Activated CD8-positive, alpha-beta T cell treated with anti-CD3 and anti-CD28 coated beads, Interleukin-2, amount 10 ng/mL, durations not matched to agents 7 days and 5 days (primary cell): ENCODE results near the gene SNX15. TPM values are rescaled to one million over a fixed set of nuclear protein-coding genes. Genes with fewer than 3 reads are reported as not detected.
"Not testable (repeated sequence)": the region's sequence is repeated elsewhere in the genome, so short reads cannot be mapped to it uniquely, and the experiment has no call there.

Experiments
- ATAC-seq: fragments of 150-1000 bp; cut with Tn5 transposase; one replicate; pipeline ENCODE4 v1.10.0; 2021; ENCODE audit warnings: moderate library complexity
- CTCF ChIA-PET: fragments of 350-600 bp; sonication (Branson Sonifier 250); formaldehyde crosslinking; loops from one replicate; lab custom pipeline; 2021; ENCODE audit warnings: antibody characterized with exemption; lab: Charles Lee
- POLR2A ChIA-PET: fragments of 350-600 bp; sonication (Branson Sonifier 250); formaldehyde crosslinking; loops from one replicate; lab custom pipeline; 2021; ENCODE audit warnings: antibody characterized with exemption; lab: Charles Lee
- DNase-seq: peaks from one replicate; pipeline ENCODE4 v3.0.0-alpha.2; 2020
- H3K27ac Mint-ChIP-seq: one replicate; pipeline ENCODE4 v1.8.0; 2021; ENCODE audit warnings: mild to moderate bottlenecking, mixed read lengths
- H3K27me3 Mint-ChIP-seq: one replicate; pipeline ENCODE4 v1.8.0; 2021; ENCODE audit warnings: low read depth, mixed read lengths
- H3K36me3 Mint-ChIP-seq: one replicate; pipeline ENCODE4 v1.8.0; 2021; ENCODE audit warnings: low read depth, mixed read lengths
- H3K4me1 Mint-ChIP-seq: one replicate; pipeline ENCODE4 v1.8.0; 2021; ENCODE audit warnings: low read depth, mixed read lengths
- H3K4me3 Mint-ChIP-seq: one replicate; pipeline ENCODE4 v1.8.0; 2021; ENCODE audit warnings: mild to moderate bottlenecking, mixed read lengths
- H3K9me3 Mint-ChIP-seq: one replicate; pipeline ENCODE4 v1.8.0; 2022; ENCODE audit warnings: mixed read lengths; ENCODE audit not compliant: insufficient read depth
- total RNA-seq, 2 experiments: library from RNA; stranded (reverse); gene quantifications; one replicate each; pipeline ENCODE4 v1.2.3, GENCODE V29; 2021

Gene SNX15
- total RNA-seq, 2 experiments from 2014 or later = 21.2 to 25.7 TPM

GRCh38 chr11:64998690-64999431 lies 28.4 kb upstream of the SNX15 start:
- Mint-ChIP-seq H3K27ac (peak overlapping the region; percentile 83), H3K27me3 (no peaks in the 10 kb centered on the region), H3K9me3 (no peaks in the 10 kb centered on the region), H3K36me3 (no peaks in the 10 kb centered on the region), H3K4me1 (peaks cover 33% of the 10 kb centered on the region), H3K4me3 (peak overlapping the region; percentile 47)
- ATAC-seq (peak; percentile 45), DNase-seq (no peak)
- ChIA-PET POLR2A (interaction anchor here (1.5 kb wide), 1 partner anchor 136 kb away, joined by 4 read pairs; no protein-coding TSS in a partner anchor), CTCF (interaction anchor here (0.6 to 1.6 kb wide), 6 partner anchors 14 to 151 kb away, joined by 3 to 9 read pairs (median 4); partner anchors contain the start of genes ARL2 and ZNHIT2)

GRCh38 chr11:64999478-64999877 lies 27.8 kb upstream of the SNX15 start:
- no peak overlapping the region for H3K4me3 Mint-ChIP-seq
- H3K27me3 Mint-ChIP-seq = no peaks in the 10 kb centered on the region
- DNase-seq = no peak
- no peak for ATAC-seq
- peaks cover 33% of the 10 kb centered on the region for H3K4me1 Mint-ChIP-seq
- ChIA-PET POLR2A (interaction anchor here (1.5 kb wide), 1 partner anchor 136 kb away, joined by 4 read pairs; no protein-coding TSS in a partner anchor), CTCF (interaction anchor here (1.3 kb wide), 2 partner anchors 13 to 33 kb away, joined by 3 to 7 read pairs; no protein-coding TSS in a partner anchor)
- H3K27ac Mint-ChIP-seq = peak overlapping the region; percentile 83
- no peaks in the 10 kb centered on the region for H3K36me3 Mint-ChIP-seq
- no peaks in the 10 kb centered on the region for H3K9me3 Mint-ChIP-seq

DNA sequence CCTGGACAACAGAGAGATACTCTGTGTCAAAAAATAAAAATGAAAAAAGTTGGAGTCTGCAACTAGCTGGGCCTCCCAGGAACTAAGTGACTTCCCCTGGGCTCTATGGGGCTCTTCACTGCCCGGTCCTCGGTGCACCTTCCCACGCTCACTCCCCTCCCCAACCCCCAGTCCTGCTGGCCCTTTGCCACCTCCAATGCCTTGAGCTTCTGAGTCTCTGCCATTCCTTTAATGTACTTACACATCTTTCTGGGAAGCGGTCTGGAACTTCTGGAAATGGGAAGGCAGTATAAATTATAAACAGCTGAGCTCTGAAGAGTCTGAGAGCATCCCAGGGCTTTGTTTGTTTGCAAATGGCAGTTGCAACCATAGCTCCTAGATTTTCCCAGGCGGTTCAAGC lies 24.5 kb upstream of the SNX15 start:
- DNase-seq (no peak), ATAC-seq (no peak)
- Mint-ChIP-seq H3K36me3 (no peaks in the 10 kb centered on the region), H3K27ac (no peak overlapping the region), H3K4me1 (peaks cover 18% of the 10 kb centered on the region), H3K9me3 (no peaks in the 10 kb centered on the region), H3K27me3 (no peaks in the 10 kb centered on the region), H3K4me3 (no peak overlapping the region)
- ChIA-PET CTCF (interaction anchor here (5.3 kb wide), 1 partner anchor 11 kb away, joined by 30 read pairs; the partner anchor contains the start of gene ARL2), POLR2A (no interaction called here)

DNA sequence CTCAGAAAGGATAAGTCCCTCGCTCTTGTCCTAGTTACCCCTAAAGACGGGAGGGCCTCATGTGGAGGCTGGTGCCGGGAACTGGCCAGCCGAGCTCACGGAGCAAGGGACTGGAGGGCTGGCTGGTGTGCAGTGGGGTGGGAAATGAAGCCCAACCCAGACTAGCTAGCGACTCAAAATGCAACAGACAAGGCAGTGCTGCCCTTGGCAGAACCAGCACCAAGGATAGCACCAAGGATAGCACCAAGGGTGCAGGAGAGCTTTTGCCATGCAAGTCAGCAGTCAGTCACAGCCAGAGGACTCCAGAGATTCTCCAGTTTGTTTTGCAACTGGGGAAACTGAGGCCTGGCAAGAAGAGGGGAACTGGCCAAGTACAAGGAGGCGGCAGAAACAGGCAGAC lies 24.0 kb upstream of the SNX15 start:
- POLR2A ChIA-PET = no interaction called here
- H3K27ac Mint-ChIP-seq = no peak overlapping the region

GRCh38 chr11:65003968-65004367 lies 23.3 kb upstream of the SNX15 start:
- H3K4me3 Mint-ChIP-seq, H3K27ac Mint-ChIP-seq, H3K9me3 Mint-ChIP-seq, H3K27me3 Mint-ChIP-seq, POLR2A ChIA-PET, H3K4me1 Mint-ChIP-seq, ATAC-seq, DNase-seq, H3K36me3 Mint-ChIP-seq: not testable (repeated sequence)
- CTCF ChIA-PET = interaction anchor here (5.3 kb wide), 1 partner anchor 10 kb away, joined by 30 read pairs; the partner anchor contains the start of gene ARL2

More for the DNA sequence above, 24.0 kb upstream of the SNX15 start:
- Mint-ChIP-seq H3K36me3 (no peaks in the 10 kb centered on the region), H3K4me3 (no peak overlapping the region), H3K4me1 (peaks cover 14% of the 10 kb centered on the region), H3K9me3 (no peaks in the 10 kb centered on the region), H3K27me3 (no peaks in the 10 kb centered on the region)
- CTCF ChIA-PET = interaction anchor here (5.3 kb wide), 1 partner anchor 11 kb away, joined by 30 read pairs; the partner anchor contains the start of gene ARL2
- DNase-seq (no peak), ATAC-seq (no peak)

- DNase-seq (no peak), ATAC-seq (no peak)
- H3K36me3 Mint-ChIP-seq = no peaks in the 10 kb centered on the region
- H3K4me1 Mint-ChIP-seq = peaks cover 3% of the 10 kb centered on the region
- ChIA-PET CTCF (interaction anchor here (0.6 to 1.3 kb wide), 2 partner anchors 11 to 199 kb away, joined by 3 to 7 read pairs; partner anchors contain the start of gene BATF2), POLR2A (no interaction called here)
- H3K9me3 Mint-ChIP-seq = no peaks in the 10 kb centered on the region
- no peak overlapping the region for H3K27ac Mint-ChIP-seq
- no peaks in the 10 kb centered on the region for H3K27me3 Mint-ChIP-seq
- H3K4me3 Mint-ChIP-seq = no peak overlapping the region
Measured at GRCh38 chr11:65008016-65008415, 19.2 kb upstream of the SNX15 start.

DNA sequence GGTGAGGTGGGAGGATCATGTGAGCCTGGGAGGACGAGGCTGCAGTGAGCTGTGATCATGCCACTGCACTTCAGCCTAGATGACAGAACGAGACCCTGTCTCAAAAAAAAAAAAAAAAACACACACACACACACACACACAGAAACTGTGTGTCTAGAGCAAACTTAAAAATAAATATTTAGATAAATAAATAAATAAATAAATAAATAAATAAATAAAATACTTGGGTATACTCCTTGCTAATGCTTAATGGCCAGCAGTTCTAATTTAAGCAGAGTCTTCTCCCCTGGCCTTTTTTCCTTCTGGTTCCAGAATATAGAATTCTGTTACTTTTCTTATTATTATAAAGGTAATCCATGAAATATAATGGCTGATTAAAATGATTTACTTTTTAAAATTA lies 18.4 kb upstream of the SNX15 start:
- no peaks in the 10 kb centered on the region for H3K36me3 Mint-ChIP-seq
- peaks cover 8% of the 10 kb centered on the region for H3K4me1 Mint-ChIP-seq
- POLR2A ChIA-PET = no interaction called here
- H3K27me3 Mint-ChIP-seq = no peaks in the 10 kb centered on the region
- no peak for DNase-seq
- no peaks in the 10 kb centered on the region for H3K9me3 Mint-ChIP-seq
- ATAC-seq = no peak
- no peak overlapping the region for H3K27ac Mint-ChIP-seq
- CTCF ChIA-PET = interaction anchor here (1.3 kb wide), 1 partner anchor 12 kb away, joined by 7 read pairs; the partner anchor contains the start of gene BATF2
- H3K4me3 Mint-ChIP-seq = no peak overlapping the region

DNA sequence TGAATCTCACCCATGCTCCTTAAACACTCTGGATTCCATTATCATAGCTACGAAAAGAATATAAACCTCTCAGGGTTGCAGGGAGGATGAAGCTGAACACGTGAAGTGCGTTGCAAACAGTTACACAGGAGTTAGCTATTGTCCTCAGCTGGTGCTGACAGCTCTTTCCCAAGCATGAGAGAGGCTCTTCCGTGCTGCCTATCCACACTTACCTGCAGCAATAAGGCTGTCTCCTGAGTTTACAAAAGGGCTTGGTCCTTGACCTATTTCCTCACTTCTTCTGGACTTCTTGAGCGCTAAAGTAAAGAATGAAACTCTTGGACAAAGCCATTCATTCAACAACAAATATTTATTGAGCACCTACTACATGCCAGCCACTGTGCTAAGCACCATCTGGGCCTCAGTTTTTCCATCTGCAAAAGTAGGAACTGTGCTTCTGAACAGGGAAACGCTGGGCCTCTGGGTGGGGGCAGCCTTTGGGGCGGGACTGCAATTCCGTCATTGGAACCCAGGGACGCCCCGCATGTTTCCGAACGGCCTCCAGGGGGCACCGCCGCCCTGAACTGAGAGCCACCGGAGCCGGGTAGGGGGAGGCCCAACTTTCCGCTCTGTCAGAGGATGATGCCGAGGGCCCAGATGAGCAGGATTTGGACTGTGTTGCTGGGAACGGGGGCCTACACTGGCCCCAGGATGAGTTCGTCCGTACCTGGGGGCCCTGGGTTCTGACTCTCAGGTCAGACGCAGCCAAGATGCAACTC lies 13.9 kb upstream of the SNX15 start:
- ATAC-seq (peak; percentile 86), DNase-seq (peak; percentile 95)
- H3K4me1 Mint-ChIP-seq = peaks cover 25% of the 10 kb centered on the region
- peak overlapping the region; percentile 81 for H3K4me3 Mint-ChIP-seq
- peak overlapping the region; percentile 94 for H3K27ac Mint-ChIP-seq
- peaks cover 19% of the 10 kb centered on the region for H3K36me3 Mint-ChIP-seq
- CTCF ChIA-PET = interaction anchor here (0.6 to 4.3 kb wide), 54 partner anchors 10 to 316 kb away, joined by 3 to 47 read pairs (median 5); partner anchors contain the start of genes BATF2, CDC42BPG, CDCA5 and FAU
- no peaks in the 10 kb centered on the region for H3K9me3 Mint-ChIP-seq
- POLR2A ChIA-PET = interaction anchor here (0.5 to 3.2 kb wide), 12 partner anchors 13 to 239 kb away, joined by 3 to 14 read pairs (median 4); partner anchors contain the start of genes FAU, MRPL49, PPP2R5B and SAC3D1
- no peaks in the 10 kb centered on the region for H3K27me3 Mint-ChIP-seq

DNA sequence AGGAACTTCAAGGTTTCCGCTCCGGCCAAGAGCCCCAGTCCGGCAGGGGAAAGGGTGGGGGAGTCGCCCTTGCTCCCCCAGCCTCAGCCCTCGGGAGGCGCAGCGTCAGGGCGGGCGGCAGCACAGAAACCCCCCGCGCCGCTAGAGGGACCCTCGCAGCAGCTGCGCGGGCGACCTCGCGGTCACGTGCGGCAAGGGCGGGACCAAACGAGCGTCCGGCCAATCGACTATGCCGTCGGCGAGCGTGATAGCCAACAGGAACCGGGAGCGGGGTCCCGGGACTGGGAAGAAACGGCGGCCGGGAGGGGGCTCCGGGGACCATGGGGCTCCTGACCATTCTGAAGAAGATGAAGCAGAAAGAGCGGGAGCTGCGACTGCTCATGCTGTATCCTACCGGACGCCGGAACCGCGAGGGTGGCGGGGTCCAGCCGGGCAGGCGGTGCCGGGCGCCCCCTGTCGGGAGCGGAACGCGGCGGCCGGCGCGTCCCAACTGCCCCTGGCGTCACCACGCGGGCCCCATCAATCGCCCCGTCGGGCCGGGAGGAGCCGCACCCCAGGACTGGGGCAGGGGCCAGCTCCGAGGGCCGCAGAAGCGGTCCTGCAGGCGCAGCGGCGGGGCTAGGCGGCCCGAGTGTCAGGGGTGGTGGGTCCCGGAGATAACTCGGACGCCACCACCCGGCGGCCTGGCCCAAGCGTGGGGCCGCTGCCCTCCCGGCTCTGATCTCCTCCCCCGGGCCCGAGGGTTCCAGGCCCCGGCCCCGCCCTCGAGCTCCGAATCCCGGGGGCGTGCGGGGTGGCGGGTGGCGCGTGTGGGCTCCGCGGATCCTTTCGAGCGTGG lies 13.1 kb upstream of the SNX15 start, which contains the start of gene ARL2:
Gene ARL2, plus strand, starts transcription at position 273 of the 838 bp plus-strand sequence. Its CDS starts 48 bp downstream, at position 321.
- ChIA-PET CTCF (interaction anchor here (0.7 to 4.3 kb wide), 41 partner anchors 11 to 239 kb away, joined by 3 to 47 read pairs (median 5); partner anchors contain the start of genes BATF2, CDC42BPG, CDCA5 and FAU), POLR2A (interaction anchor here (1.2 to 3.2 kb wide), 10 partner anchors 13 to 203 kb away, joined by 3 to 14 read pairs (median 6); partner anchors contain the start of genes CDCA5, FAU, MRPL49 and PPP2R5B)
- Mint-ChIP-seq H3K36me3 (peaks cover 22% of the 10 kb centered on the region), H3K9me3 (no peaks in the 10 kb centered on the region), H3K4me1 (peaks cover 25% of the 10 kb centered on the region), H3K27ac (peak within 1 kb of the TSS; percentile 95), H3K27me3 (no peaks in the 10 kb centered on the region), H3K4me3 (peak within 1 kb of the TSS; percentile 91)
- DNase-seq (peak; percentile 89), ATAC-seq (peak; percentile 86)

DNA sequence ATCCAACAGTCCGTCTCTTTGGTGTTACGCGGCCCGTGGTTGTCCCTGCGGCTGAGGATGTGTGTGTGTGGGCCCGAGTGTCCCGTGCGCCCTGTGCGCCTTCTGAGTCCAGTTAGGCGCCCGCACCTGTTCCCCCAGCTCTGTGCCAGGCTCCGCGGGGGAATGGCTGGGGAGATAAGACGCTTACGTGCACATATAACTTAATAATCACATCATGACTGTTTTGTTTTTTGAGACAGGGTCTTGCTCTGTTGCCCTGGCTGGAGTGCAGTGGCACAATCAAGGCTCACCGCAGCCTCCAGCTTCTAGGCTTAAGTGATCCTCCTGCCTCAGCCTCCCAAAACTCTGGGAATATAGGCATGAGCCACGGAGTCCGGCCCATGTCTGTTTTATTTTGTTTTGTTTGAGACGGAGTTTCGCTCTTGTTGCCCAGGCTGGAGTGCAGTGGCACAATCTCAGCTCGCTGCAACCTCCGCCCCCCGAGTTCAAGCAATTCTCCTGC lies 12.5 kb upstream of the SNX15 start:
- POLR2A ChIA-PET = interaction anchor here (1.0 to 3.2 kb wide), 10 partner anchors 13 to 204 kb away, joined by 3 to 14 read pairs (median 6); partner anchors contain the start of genes CDCA5, FAU, MRPL49 and PPP2R5B
- no peak for ATAC-seq
- Mint-ChIP-seq H3K27me3 (no peaks in the 10 kb centered on the region), H3K9me3 (no peaks in the 10 kb centered on the region), H3K4me1 (peaks cover 27% of the 10 kb centered on the region), H3K4me3 (peak overlapping the region; percentile 91), H3K36me3 (peaks cover 27% of the 10 kb centered on the region), H3K27ac (peak overlapping the region; percentile 95)
- CTCF ChIA-PET = interaction anchor here (0.7 to 4.3 kb wide), 35 partner anchors 12 to 240 kb away, joined by 3 to 47 read pairs (median 6); partner anchors contain the start of genes BATF2, CDC42BPG, CDCA5 and FAU
- no peak for DNase-seq
